GM21528 (cell line): ENCODE measurements around the gene NINJ1.
"Not testable (repeated sequence)": the region's sequence is repeated elsewhere in the genome, so short reads cannot be mapped to it uniquely, and the experiment has no call there.

ENCODE experiments used
- ATAC-seq: cut with Tn5 transposase; IDR thresholded peaks from one replicate; pipeline ENCODE4 v1.9.1; 2021; ENCODE audit warnings: mild to moderate bottlenecking, moderate library complexity; ENCODE audit not compliant: unreplicated experiment, low FRiP score

The NINJ1 gene

GRCh38 chr9:93120846-93121315, 13.2 kb downstream of the NINJ1 start:
- no peak for ATAC-seq

GRCh38 chr9:93119953-93120845, 13.9 kb downstream of the NINJ1 start:
- no peak for ATAC-seq

GRCh38 chr9:93119703-93119952, 14.4 kb downstream of the NINJ1 start:
- ATAC-seq = no peak

GRCh38 chr9:93118863-93119702, 15.0 kb downstream of the NINJ1 start:
- ATAC-seq = no peak

GRCh38 chr9:93117924-93118862, 15.9 kb downstream of the NINJ1 start:
- no peak for ATAC-seq

GRCh38 chr9:93117521-93117920, 16.5 kb downstream of the NINJ1 start:
- not testable (repeated sequence) for ATAC-seq

GRCh38 chr9:93116072-93116961, 17.7 kb downstream of the NINJ1 start:
- no peak for ATAC-seq

- no peak for ATAC-seq
Measured at GRCh38 chr9:93115486-93116071, 18.5 kb downstream of the NINJ1 start.

GRCh38 chr9:93114984-93115335, 19.1 kb downstream of the NINJ1 start:
- no peak for ATAC-seq

- no peak for ATAC-seq
Measured at GRCh38 chr9:93114169-93114983, 19.7 kb downstream of the NINJ1 start.

- no peak for ATAC-seq
Measured at GRCh38 chr9:93112864-93113389, 21.1 kb downstream of the NINJ1 start.

GRCh38 chr9:93112116-93112863, 21.8 kb downstream of the NINJ1 start:
- ATAC-seq = no peak

GRCh38 chr9:93111371-93112115, 22.5 kb downstream of the NINJ1 start:
- no peak for ATAC-seq

GRCh38 chr9:93111001-93111370, 23.1 kb downstream of the NINJ1 start:
- ATAC-seq = no peak

- no peak for ATAC-seq
Measured at GRCh38 chr9:93110311-93110855, 23.7 kb downstream of the NINJ1 start.

- no peak for ATAC-seq
Measured at GRCh38 chr9:93108291-93109041, 25.6 kb downstream of the NINJ1 start.
